IPS-NIHi7 (cell line): ENCODE results near the gene RBM15B.
"Not testable (repeated sequence)": the region's sequence is repeated elsewhere in the genome, so short reads cannot be mapped to it uniquely, and the experiment has no call there.

ENCODE experiments used
- DNase-seq: peaks from one replicate; pipeline ENCODE4 v3.0.0; 2012; ENCODE audit warnings: mixed read lengths; ENCODE audit errors: extremely low spot score

Gene RBM15B, protein sequence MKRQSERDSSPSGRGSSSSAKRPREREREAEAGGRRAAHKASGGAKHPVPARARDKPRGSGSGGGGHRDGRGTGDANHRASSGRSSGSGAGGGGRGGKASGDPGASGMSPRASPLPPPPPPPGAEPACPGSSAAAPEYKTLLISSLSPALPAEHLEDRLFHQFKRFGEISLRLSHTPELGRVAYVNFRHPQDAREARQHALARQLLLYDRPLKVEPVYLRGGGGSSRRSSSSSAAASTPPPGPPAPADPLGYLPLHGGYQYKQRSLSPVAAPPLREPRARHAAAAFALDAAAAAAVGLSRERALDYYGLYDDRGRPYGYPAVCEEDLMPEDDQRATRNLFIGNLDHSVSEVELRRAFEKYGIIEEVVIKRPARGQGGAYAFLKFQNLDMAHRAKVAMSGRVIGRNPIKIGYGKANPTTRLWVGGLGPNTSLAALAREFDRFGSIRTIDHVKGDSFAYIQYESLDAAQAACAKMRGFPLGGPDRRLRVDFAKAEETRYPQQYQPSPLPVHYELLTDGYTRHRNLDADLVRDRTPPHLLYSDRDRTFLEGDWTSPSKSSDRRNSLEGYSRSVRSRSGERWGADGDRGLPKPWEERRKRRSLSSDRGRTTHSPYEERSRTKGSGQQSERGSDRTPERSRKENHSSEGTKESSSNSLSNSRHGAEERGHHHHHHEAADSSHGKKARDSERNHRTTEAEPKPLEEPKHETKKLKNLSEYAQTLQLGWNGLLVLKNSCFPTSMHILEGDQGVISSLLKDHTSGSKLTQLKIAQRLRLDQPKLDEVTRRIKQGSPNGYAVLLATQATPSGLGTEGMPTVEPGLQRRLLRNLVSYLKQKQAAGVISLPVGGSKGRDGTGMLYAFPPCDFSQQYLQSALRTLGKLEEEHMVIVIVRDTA

DNA sequence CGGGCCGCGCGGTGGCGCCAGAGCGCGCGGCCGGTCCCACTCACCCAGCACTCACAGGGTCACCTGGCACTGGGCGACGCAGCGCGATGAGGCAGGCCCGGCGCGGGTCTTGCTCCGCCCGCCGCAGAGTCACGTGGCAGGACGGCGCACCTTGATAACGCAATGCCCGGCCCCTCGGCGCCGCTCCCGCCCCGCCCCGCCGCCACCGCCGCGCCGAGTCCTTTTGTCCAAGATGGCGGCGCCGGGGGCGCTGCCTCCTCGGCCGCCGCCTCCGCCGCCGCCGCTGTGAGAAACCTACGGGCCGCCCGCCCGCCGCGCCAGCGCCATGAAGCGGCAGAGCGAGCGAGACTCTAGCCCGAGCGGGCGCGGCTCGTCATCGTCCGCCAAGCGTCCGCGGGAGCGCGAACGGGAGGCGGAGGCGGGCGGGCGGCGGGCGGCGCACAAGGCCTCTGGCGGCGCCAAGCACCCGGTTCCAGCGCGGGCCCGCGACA is at the start of gene RBM15B:
Gene RBM15B (plus strand): TSS at position 211 of the 491 bp plus-strand sequence. CDS start 115 bp downstream, at position 326.
- DNase-seq = peak; percentile 96

DNA sequence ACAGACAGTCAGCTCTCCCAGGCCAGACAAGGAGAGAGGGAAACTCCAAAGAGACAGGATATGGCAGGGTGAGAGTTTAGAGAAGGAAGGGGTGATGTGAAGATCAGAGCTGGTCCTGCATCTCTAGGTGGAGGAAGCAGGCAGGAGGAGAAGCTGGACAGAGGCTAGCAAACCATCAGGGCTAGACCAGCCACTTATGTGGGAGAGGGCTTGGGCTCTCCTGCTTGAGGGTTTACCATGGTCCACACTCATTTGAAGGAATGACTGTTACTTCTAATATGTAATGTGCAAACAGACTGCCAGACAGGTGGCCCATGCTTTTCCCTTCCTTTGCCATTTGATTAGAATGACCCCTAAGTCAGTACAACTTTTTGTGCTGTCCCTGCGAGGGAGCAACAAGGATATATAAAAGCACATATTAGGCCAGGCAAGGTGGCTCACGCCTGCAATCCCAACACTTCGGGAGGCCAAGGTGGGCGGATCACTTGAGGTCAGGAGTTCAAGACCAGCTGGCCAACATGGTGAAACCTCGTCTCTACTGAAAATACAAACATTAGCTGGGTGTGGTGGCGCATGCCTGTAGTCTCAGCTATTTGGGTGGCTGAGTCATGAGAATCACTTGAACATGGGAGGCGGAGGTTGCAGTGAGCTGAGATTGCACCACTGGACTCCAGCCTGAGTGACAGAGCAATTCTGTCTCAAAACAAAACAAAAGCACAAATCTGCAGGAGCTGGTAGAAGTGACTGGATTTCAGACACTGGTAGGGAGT is 47.0 kb upstream of the RBM15B start:
- DNase-seq = no peak

DNA sequence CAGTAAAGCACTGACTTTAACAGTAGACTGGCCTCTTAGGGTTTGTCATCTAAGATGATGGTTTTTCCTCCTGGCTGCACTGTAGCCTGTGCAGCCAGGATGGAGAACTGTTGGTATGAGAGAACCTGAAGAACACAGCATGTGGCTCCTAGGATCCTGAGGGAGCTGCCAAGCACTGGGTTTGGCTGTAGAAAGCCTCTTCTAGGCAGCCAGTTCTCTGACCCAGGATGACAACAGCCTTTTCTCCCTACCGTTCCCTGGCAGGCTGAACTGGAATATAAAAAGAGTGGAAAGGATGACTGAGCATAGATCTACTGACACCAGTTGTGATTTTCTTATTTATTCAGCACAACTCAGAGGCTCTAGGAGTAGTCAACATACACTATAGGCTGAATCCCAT is 40.3 kb upstream of the RBM15B start:
- DNase-seq = no peak

DNA sequence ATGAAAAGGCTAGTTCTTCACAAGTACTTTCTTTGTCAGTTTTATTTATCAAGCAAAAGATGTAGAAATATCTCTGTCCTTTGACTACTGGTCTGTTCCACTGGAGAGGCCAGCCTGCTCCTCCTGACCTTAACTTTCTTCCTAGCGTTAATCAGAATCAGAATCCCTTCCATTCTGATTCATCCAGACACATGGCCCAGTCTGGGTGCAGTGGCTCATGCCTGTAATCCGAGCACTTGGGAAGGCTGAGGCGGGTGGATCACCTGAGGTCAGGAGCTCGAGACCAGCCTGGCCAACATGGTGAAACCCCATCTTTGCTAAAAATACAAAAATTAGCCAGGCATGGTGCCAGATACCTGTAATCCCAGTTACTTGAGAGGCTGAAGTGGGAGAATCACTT is 38.0 kb upstream of the RBM15B start:
- no peak for DNase-seq

DNA sequence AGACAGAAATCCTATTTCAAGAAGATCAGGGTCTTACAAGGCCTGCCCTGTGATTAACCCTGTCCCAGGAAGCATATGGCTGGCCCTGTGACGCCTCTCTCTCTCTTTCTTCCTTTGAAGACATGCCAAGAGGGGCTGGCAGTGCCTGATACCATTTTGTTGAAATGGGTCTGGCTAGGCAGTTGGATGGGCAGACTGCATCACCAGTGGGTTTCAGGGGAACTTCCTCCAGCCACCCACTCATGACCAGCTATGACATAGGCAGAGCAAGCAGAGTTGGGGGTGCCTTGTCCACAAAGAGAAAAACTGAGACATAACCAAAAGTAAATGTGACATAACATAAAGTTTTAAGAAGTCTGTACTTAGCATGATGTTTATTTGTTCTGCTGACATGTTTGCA is 37.4 kb upstream of the RBM15B start:
- DNase-seq = no peak

DNA sequence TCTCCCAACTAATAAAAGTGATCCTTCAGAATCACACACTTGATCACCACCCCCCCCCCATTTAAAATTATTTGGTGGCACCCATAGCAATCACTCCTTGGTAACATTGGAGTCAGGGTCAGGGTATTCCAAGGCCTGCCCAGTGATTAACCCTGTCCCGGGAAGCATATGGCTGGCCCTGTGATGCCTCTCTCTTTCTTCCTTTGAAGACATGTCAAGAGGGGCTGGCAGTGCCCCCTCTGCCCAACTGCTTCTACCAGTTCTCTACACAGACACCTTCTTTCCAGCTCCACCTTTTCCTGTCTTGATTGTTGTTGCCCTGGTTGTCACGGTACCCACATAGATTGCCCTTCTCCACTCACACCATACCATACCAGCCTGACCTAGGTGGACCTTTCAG is 36.9 kb upstream of the RBM15B start:
- no peak for DNase-seq

DNA sequence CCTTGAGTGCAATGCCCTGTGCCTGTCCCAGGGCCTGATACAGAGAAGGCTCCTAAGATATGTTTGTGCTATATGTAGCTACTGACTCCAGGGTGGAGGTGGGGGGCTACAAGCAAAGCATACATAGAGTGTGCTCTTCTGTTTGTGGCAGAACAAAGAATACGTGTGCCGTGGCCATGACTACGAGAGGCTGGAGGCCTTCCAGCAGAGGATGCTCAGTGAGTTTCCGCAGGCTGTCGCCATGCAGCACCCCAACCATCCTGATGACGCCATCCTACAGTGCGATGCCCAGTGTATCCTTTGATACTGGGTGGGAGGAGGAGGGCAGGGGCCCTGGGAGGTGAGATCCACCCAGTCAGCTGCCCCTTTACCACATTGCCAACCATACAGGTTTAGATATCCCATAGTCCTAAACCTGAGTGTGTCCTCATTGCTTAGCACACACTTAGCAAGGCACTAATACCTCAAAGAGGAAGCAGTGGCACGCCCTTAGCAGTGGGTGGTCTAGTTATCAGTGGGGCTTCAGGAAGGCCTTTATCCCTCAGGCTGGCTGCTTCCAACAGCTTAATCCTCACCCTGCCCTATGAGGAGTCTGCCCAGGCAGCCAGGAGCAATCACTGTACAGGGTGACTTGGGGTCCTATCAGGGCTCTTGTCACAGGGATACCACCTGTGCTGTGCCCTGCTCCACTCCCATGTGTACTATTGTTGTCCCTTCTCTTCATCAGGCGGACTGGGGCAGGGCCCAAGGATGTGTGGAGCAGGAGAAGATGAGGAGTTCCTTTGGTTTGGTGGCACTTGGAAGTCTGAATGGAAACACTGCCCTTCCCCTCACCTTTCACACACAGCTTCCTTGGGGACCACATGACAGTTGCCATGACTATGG is 36.1 kb upstream of the RBM15B start:
- peak; percentile 22 for DNase-seq

DNA sequence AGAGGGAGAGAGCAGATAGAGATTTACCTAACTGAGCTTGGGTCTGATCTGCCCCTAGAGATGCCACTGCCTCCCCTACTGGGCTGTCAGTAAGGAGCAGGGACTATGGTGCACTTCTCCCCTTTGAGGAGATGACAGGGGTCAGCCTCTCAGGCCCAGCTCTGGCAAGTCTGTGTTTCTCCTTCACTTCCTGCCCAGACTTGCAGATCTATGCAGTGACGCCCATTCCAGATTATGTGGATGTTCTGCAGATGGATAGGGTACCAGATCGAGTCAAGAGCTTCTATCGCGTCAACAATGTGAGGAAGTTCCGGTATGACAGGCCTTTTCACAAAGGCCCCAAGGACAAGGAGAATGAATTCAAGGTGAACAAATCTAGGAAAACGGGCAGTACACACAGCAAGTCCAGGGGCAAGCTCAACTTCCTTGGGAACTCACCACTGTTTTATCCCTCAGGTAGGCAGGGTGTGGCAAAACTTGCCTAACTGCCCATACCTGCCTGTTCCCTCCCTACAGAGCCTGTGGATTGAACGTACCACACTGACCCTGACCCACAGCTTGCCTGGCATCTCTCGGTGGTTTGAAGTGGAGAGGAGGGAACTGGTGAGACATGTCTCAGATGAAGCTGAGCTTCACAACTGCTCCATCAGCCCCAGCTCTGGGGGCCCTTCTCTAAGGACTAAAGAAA is 35.0 kb upstream of the RBM15B start:
- DNase-seq = no peak

DNA sequence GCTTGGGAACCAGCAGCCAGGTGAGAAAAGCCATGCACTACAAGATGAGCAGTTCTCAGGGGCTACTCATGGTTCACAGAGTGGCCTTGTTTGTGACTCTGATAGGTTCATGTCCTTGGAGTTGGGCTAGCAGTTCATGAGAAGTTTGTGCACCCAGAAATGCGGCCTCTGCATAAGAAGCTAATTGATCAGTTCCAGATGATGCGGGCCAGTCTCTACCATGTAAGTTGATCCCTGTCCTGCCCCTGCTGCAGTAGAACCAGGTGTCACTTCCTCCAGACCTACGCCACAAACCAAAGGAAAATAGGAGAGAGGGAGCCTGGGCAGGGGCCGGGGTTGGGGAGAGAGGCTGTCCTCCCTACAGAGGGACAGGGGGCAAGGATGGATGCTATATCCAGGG is 33.2 kb upstream of the RBM15B start:
- DNase-seq = no peak

DNA sequence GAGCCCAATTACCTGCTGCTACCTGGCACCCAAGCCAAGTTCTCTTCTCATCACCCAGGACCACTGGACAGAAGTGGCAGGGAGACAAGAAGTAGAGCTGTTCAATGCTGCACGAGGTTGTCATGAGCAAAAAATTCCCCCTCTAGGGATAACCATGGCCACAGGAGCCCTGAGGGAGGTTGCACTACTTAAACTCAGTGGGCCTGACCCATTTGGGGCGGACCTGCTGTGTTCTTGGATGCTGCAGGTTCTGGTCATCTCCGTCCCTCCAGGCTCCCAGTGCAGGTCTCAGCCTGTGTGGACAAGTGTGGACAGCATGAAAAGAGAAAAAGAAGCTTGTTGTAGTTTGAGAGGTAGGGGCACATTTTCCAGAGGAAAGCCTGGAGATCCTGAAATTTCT is 32.1 kb upstream of the RBM15B start:
- DNase-seq = no peak

DNA sequence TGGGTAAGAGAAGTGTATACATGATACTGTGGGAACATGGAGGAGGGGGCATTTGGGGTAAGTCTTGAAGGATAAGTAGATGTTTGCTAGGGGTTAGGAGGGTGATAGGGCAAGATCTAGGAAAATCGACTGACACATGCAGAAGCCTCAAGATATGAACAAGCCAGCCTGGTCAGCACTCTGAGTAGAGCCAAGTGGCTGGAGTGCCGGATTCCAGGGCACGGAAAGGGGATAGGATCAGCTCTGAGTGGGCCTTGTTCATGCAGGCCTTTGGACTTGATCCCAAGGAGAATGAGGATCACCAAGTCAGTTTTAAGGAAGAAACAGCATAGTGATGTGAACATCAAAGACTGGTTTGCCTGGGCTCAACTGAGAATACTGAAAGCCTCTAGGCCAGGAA is 30.3 kb upstream of the RBM15B start:
- DNase-seq = no peak

DNA sequence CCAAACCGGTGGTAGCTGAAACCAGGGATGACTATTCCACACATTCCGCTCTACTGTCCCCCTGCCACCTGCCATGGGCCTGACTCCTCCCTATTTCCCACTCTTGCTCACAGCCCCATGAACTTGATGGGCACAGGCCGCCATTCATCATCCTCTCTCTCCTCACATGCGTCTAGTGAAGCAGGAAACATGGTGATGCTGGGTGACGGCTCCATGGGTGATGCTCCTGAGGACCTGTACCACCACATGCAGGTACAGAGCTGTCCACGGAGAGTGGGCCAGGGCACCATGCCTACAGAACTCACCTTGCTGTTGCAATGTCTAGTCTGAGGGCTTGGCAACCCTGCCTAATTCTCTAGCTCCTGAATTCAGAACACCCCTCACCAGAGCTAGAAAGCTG is 29.3 kb upstream of the RBM15B start:
- DNase-seq = no peak

DNA sequence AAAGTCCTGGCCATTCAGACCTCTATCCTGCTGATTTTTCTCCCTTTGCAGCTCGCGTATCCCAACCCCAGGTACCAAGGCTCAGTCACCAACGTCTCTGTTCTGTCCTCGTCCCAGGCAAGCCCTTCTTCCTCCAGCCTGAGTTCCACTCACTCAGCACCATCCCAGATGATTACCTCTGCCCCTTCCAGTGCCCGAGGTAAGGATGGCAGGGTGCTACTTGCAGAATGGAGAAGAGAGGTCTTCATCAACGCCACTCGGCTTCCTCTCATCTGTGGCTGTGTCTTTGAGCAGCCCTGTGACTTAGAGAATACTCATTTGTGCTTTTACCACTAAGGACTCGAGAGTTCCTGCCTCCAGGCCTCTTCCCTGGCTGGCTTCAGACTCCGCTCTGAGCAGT is 28.6 kb upstream of the RBM15B start:
- no peak for DNase-seq

DNA sequence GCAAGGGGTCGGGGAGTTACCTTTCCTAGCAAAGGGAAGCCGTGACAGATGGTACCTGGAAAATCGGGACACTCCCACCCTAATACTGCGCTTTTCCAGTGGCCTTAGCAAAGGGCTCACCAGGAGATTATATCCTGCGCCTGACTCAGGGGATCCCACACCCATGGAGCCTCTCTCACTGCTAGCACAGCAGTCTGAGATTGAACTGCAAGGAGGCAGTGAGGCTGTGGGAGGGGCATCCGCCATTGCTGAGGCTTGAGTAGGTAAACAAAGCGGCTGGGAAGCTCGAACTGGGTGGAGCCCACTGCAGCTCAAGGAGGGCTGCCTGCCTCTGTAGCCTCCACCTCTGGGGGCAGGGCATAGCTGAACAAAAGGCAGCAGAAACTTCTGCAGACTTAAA is 22.8 kb upstream of the RBM15B start:
- not testable (repeated sequence) for DNase-seq

DNA sequence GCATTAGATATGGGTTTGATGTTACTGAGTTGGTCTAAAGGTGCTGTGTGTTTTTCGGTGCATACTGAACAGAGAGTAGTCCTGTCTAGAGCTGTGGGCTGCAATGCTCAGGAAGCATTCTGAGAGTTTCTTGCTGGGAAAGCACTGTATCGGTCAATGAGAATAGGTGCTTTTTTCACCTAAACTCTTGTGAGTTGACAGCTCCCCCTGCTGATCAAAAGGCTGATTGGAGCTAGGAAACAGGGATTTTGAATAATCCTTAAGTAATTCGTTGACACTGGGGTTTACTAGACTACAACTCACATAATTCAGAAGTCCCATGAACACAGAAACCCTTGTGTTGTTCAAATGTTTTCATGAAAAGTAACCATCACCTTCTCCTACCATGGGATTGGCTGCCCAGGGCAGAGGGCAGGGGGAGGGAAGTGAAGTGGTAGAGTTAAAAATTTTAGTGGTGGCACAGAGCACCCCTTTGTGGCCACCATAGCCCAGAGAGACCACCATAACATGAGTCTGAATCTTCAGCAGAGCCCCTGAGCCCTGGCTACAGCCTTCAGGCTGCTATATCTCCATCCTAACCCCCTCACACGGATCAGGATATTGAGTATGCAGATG is 19.0 kb upstream of the RBM15B start:
- peak; percentile 78 for DNase-seq

DNA sequence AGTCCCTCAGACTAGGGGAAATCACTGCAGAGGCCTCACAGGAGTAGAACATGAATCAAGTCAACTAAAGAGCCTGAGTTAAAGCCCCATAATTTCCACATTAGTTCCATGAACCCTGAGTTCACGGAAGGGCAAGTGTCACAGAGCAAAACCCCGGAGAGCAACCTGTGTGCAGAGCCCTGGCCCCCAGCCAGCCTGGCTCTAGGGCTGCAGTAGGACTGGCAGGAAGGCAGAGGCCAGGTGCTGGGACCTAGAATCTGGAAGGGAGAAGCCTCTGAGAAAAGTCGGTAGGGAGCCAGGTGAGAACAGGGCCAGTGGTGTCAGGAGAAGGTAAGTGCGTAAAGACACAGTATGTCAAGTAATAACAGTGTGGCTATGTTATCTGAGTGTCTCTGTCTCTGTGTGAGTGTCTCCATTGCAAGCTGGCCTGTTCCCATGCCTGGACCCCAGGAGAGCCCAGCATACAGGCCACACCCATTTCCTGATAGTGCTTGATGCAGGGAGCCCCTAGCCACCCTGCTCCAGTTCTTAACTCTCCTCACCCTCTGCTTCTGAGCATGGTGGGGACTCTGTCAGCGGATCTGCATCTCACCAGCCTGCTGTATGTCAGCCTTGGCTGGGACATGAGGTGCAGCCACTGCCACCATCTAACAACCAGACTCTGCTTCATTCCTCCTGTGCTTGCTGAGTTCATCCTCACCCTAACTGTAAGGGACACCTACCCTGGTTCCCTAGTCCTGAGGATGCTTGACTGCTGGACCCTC is 17.2 kb upstream of the RBM15B start:
- no peak for DNase-seq

DNA sequence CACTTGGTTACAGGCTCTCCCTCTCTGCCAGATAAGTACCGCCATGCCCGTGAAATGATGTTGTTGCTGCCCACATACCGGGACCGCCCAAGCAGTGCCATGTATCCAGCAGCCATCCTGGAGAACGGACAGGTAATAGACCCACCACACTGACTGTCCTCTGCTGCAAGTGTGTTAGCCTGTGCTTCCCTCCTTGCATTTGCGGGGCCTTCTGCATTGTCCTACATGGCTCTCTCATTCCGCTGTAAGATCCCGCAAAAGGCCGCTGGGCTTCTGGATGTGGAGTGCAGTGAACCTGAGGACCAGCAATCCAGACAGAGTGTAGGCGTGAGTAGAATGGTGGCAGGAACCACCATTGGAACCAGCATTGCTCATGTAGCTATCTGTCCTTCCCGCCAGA is 16.6 kb upstream of the RBM15B start:
- no peak for DNase-seq

DNA sequence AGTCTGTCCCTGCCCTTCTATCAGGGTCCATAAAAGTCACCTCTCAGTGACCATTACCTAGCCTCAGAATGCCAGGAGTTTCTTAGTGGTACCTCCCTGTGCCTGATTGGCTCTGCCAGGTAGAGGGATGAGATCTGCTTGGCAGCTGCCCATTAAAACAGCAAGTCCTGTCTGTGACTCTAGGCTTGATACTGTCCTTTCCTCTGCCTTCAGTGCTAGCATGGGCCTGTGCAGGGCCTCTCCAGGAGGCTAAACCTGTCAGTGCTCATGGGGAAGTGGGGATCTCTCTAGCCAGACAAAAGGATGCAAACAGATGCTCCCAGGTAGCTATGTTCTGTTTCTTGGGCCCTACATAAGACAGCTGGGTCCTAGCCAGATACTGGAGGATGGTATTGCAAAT is 15.9 kb upstream of the RBM15B start:
- DNase-seq = no peak

DNA sequence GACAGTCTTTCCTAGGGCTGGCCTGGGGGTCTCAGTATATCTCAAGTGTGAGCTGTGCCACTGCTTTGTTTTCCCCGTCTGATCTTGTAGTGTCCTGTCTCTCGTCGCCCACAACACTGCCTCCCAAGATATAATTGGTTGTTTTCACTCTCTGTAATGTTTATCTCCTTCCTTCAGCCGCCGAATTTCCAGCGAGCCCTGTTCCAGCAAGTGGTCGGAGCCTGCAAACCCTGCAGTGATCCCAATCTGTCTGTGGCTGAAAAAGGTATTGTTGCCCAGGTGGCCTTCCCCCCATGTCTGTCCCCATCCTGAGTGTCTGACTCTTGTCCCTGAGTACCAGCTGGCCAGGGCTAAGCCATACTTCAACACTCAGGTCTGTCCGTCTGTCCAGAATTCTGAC is 15.5 kb upstream of the RBM15B start:
- DNase-seq = no peak
